Retinal pigment epithelial cell (primary cell): ENCODE results near the gene PHEX.

ENCODE experiments used
- DNase-seq: peaks from one replicate; pipeline ENCODE4 v3.0.0-alpha.2; 2010; ENCODE audit warnings: low read depth
- H3K4me3 ChIP-seq: 2 replicates; pipeline ENCODE4 v1.5.1; 2011; ENCODE audit warnings: mild to moderate bottlenecking, low read length, control low read depth, moderate library complexity
- TF ChIP-seq, protein P1 (sequence below): conservative IDR thresholded peaks from 2 replicates; pipeline ENCODE4 v1.5.1; 2011; ENCODE audit warnings: low read depth, low read length, control low read depth, inconsistent platforms

Gene PHEX

DNA sequence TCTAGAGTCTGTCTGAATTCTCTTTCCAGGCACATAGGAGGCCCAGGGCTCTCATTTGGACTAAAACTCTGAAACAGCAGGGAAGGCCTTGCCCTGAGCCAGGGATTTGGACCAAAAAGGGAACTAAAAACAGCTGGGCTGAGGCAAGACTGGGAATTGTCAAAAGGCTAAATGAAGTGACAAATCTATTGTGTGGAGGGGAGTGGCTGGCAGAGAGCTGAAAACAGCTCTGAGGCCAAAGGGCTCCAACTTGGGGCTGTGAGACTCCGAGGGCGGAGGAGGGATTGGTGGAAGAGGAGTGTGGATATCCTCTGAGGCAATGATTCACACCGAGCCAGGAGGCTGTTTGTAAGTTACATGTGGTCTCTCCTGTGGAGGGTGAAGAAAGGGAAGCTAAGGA, 63.2 kb downstream of the PHEX start:
- no peak overlapping the region for H3K4me3 ChIP-seq
- DNase-seq = no peak
- TF ChIP-seq, protein P1, sequence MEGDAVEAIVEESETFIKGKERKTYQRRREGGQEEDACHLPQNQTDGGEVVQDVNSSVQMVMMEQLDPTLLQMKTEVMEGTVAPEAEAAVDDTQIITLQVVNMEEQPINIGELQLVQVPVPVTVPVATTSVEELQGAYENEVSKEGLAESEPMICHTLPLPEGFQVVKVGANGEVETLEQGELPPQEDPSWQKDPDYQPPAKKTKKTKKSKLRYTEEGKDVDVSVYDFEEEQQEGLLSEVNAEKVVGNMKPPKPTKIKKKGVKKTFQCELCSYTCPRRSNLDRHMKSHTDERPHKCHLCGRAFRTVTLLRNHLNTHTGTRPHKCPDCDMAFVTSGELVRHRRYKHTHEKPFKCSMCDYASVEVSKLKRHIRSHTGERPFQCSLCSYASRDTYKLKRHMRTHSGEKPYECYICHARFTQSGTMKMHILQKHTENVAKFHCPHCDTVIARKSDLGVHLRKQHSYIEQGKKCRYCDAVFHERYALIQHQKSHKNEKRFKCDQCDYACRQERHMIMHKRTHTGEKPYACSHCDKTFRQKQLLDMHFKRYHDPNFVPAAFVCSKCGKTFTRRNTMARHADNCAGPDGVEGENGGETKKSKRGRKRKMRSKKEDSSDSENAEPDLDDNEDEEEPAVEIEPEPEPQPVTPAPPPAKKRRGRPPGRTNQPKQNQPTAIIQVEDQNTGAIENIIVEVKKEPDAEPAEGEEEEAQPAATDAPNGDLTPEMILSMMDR = no peak

DNA sequence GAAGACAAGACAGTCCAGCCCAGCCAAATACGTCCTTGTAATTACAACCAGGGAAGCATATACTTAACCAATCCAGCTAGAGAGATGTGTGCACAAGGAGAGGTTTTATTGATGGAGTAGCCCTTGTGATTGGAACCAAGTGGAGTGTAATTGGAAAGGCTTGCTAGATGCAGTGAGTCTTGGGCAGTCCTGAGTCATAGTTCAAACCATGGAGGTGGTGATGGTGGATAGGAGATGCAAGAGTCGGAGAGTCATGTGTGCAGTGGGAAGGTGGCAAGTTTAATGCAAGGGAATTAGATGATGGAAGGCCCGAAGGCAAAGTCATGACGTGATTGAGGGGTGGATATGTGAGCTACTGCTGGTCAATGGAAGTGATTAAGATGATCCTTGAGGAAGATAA, 63.7 kb downstream of the PHEX start:
- TF ChIP-seq, protein P1 = no peak
- DNase-seq = no peak
- H3K4me3 ChIP-seq = no peak overlapping the region

DNA sequence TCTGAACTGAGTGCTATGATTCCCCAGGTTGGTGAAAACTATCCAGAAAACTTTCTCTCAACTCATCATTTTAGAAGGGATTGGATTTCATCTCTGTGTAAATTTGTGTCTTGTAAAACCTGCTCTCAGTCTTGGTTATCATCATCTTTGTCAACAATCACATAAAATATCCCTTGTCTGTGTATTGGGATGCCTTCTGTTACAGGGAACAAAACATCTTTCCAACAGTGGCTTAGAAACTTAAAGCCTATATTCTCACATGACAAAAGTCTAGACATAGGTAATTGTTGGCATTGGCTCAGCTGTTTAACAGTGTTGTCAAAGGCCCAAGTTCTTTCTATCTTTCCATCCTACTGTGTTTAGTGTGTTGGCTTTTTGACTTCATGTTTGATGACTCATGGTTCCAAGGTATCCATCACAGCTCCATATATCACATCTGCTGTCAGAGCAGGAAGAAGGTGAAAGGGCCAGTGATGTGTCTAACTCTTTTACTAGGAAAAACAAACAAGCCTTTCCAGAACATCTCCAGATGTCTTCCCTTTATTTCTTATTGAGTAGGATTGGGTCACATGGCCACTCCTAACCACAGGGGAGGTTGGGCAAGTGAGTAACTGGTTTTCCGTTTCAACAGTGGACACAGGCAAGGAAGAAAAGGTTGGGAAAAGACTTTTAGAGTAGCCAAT, 65.0 kb downstream of the PHEX start:
- no peak overlapping the region for H3K4me3 ChIP-seq
- no peak for DNase-seq
- TF ChIP-seq, protein P1 = no peak

DNA sequence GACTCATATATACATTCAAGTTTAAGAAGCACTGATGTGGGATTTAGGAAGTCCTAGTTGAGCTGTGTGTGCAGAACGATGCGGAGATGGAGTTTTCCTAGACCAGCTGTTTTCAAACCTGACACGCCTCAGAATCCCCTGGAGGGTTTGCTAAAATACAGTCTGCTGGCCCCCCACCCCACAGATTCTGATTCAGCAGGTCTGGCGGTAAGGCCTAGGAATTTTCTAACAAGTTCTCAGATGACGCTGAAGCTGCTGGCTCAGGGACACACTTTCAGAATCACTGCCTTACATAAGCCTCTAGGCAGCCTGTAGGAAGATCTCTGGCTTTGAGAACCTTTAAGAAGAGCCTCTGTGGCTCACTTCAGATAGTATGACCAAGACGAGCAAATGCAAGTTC, 73.1 kb downstream of the PHEX start:
- no peak overlapping the region for H3K4me3 ChIP-seq
- DNase-seq = no peak
- TF ChIP-seq, protein P1 = no peak

DNA sequence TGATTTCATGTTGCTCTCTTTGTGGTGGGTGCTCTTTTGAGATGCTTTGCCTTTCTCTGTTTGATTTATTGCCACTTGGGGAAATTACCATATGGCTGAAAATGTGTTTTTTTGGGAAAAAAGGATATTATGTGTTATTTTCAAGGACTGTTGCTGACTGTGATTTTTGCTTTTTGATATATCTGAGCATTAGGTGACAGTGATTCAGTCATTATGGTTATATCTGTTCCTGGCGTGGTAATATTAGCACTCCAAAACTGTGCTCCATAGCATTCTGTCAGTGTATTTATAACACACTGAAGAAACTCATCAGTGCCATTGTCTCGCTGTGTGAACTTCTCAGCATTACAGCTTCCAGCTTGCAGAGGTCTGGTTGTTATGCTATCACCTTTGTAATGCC, 73.8 kb downstream of the PHEX start:
- H3K4me3 ChIP-seq = no peak overlapping the region
- DNase-seq = no peak
- TF ChIP-seq, protein P1 = no peak

DNA sequence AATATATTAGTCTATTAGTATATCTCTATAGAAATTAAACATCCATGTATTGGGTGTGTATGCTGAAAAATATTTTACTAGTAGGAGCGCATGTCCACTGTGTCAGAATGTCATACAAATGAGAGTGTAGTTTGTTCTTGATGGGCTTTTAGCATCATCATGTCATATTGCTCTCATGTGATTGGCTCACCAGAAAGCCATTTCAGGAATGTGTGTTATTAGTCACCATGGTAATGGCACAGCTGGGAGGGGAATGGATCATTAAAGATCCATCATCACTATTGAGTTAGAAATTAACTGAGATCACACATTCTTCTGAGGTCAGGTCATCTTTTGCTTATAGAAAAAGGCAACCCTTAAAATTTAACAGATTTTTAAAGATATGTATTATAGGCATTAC, 77.3 kb downstream of the PHEX start:
- H3K4me3 ChIP-seq = no peak overlapping the region
- DNase-seq = peak; percentile 45
- TF ChIP-seq, protein P1 = no peak

DNA sequence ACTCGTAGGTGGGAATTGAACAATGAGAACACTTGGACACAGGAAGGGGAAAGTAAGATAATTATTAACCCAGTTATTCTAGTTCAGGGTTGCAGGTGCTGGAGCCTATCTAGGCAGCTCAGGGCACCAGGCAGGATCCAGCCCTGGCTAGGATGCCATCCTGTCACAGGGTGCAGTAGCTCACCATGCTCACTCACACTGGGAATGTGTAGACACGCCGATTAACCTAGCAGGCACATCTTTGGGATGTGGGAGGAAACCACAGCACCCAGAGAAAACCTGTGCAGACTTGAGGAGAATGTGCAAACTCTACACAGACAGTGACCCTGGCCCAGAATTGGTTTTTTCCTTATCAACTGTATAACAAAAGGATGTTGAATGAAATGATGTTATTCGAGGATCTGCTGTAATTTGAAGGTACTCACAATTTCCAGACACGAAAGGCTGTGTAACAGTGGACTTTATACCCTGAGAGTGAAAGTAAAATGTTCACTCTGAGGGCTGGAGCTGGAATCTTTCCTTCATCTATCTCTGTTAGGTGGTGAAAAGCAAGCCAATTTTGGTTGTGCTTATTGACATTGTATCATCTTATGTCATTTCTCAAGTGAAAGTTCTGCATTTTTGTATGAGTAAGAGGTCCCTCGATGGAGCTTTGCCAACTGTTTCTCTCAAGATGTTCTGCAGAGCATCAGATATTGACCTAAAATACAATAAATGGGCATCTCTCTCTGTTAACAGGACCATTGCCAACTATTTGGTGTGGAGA, 78.8 kb downstream of the PHEX start:
- DNase-seq = no peak
- TF ChIP-seq, protein P1 = no peak
- no peak overlapping the region for H3K4me3 ChIP-seq
